ENCODE data around the gene ZPLD1.

The ZPLD1 gene

DNA sequence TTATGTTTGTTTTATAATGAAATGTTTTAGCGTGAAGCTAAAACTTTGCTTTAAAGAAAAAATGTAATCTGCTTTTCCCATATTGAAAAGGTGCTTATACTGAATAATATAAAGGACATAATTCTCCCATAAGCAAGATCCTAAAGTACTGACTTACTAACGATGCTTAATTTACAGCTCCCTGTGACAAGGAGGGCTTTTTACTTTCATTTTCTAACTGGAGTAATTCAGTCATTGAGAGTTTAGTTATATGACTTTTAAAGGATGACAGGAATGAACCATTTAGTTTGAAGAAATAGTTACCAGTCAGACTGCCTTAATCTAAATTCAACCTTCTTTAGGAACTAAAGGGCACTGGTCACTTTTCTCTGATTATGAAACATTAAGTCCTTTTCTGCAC, 19.3 kb upstream of the ZPLD1 start:
- no peaks in the 10 kb centered on the region for H3K9me3 ChIP-seq
- no peak for DNase-seq
- H3K27me3 ChIP-seq = no peaks in the 10 kb centered on the region
- H3K27ac ChIP-seq = peak overlapping the region in 1 of 2 donors; percentile 1
- intact Hi-C loops (cut with DNase I; ENCODE audit: low total_unique reads) = no loop called here
- peak overlapping the region; percentile 18 to 40 for H3K4me3 ChIP-seq
- TF ChIP-seq, protein P1, sequence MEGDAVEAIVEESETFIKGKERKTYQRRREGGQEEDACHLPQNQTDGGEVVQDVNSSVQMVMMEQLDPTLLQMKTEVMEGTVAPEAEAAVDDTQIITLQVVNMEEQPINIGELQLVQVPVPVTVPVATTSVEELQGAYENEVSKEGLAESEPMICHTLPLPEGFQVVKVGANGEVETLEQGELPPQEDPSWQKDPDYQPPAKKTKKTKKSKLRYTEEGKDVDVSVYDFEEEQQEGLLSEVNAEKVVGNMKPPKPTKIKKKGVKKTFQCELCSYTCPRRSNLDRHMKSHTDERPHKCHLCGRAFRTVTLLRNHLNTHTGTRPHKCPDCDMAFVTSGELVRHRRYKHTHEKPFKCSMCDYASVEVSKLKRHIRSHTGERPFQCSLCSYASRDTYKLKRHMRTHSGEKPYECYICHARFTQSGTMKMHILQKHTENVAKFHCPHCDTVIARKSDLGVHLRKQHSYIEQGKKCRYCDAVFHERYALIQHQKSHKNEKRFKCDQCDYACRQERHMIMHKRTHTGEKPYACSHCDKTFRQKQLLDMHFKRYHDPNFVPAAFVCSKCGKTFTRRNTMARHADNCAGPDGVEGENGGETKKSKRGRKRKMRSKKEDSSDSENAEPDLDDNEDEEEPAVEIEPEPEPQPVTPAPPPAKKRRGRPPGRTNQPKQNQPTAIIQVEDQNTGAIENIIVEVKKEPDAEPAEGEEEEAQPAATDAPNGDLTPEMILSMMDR (IDR thresholded peaks at IDR 0.05) = no peak
- H3K36me3 ChIP-seq = no peaks in the 10 kb centered on the region
- H3K4me1 ChIP-seq = peaks cover 0 to 16% (median 4%) of the 10 kb centered on the region in 4 donors

DNA sequence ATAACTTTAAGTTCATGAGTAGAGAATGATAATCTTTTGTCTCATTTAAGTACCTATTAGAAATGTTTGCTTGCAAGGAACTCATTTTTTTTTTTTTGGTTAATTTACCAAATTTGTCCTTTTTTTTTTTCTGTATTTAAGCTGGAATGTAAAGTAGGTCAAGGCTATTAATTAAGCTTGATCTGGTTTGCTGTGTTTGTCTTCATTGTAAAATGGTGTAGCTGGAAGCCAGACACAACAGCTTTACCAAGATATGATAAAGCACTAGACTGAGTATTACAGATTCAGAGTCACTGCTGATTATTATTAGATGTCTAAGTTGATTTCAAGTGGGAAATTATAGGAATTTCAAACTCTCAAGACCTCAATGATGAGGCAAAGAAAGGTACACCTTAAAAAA, 15.0 kb upstream of the ZPLD1 start:
- no peak for DNase-seq
- Histone ChIP-seq H3K36me3 (no peaks in the 10 kb centered on the region), H3K27ac (no peak overlapping the region), H3K27me3 (no peaks in the 10 kb centered on the region), H3K4me1 (peaks cover 0 to 13% (median 4%) of the 10 kb centered on the region in 4 donors), H3K9me3 (no peaks in the 10 kb centered on the region), H3K4me3 (no peak overlapping the region)
- intact Hi-C loops (cut with DNase I; ENCODE audit: low total_unique reads) = no loop called here
- TF ChIP-seq, protein P1 (IDR thresholded peaks at IDR 0.05) = no peak

- TF ChIP-seq, protein P1 (IDR thresholded peaks at IDR 0.05) = no peak
- Histone ChIP-seq H3K36me3 (no peaks in the 10 kb centered on the region), H3K9me3 (no peaks in the 10 kb centered on the region), H3K4me3 (no peak overlapping the region), H3K4me1 (no peaks in the 10 kb centered on the region), H3K27ac (no peak overlapping the region), H3K27me3 (no peaks in the 10 kb centered on the region)
- intact Hi-C loops (cut with DNase I; ENCODE audit: low total_unique reads) = no loop called here
- no peak for DNase-seq
Measured at GRCh38 chr3:102441832-102442231, 7.0 kb downstream of the ZPLD1 start.

DNA sequence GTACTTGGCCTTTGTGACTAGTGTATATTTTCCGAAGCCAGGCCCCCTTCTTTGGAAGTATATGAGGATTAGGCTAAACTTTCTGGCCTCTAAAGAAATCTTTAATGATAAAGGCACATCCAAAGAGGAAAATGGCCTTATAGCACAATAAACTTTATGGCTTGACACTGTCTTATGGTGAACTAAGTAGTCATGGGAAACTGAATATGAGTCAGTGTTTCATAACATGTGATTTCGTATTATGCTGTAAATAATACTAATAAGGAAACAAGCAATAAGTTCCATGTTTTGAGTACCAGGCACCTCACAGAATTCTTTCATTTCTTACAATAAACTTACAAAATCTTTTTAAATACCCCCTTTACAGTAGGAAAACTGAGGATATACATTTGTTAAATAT, 8.2 kb downstream of the ZPLD1 start:
- H3K27me3 ChIP-seq = no peaks in the 10 kb centered on the region
- H3K9me3 ChIP-seq = no peaks in the 10 kb centered on the region
- DNase-seq = no peak
- no peaks in the 10 kb centered on the region for H3K36me3 ChIP-seq
- intact Hi-C loops (cut with DNase I; ENCODE audit: low total_unique reads) = no loop called here
- H3K4me1 ChIP-seq = no peaks in the 10 kb centered on the region
- H3K27ac ChIP-seq = no peak overlapping the region
- TF ChIP-seq, protein P1 (IDR thresholded peaks at IDR 0.05) = no peak
- no peak overlapping the region for H3K4me3 ChIP-seq

DNA sequence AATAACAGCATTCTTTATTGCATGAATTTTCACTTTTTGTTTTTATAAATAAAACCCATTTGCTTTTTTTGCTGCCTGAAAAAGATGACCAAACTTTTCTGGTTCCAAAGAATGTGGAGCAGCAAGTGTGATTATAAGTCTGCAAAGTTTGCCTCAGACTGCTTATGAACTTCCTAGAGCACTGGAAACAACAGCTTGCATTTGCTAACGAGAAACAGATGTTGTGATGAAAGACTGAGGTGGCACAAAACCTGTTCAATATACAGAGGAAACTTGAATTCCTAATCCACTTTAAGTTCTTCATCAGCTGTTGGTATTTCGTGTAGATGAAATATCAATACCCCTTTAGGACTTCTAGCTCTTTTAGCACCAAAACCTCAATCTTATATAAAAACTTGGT, 9.3 kb downstream of the ZPLD1 start:
- H3K4me3 ChIP-seq = no peak overlapping the region
- H3K27ac ChIP-seq = no peak overlapping the region
- intact Hi-C loops (cut with DNase I; ENCODE audit: low total_unique reads) = no loop called here
- no peaks in the 10 kb centered on the region for H3K36me3 ChIP-seq
- H3K9me3 ChIP-seq = no peaks in the 10 kb centered on the region
- H3K27me3 ChIP-seq = no peaks in the 10 kb centered on the region
- DNase-seq = no peak
- H3K4me1 ChIP-seq = no peaks in the 10 kb centered on the region
- TF ChIP-seq, protein P1 (IDR thresholded peaks at IDR 0.05) = no peak

DNA sequence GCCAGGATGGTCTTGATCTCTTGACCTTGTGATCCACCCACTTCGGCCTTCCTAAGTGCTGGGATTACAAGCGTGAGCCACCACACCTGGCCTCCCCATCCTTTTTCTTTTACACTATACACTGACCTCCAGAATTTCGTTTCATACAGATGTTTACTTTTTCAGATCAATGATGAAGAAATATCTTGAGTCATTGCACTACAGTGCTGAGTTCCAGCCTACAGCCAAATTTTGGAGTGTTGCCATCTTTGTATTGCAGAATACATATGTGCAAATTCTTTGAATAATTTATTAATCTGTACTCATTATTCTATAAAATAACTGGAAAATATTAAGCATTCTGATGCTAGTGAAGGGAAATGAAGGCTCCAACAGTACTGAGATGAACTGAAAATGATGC, 12.5 kb downstream of the ZPLD1 start:
- H3K4me1 ChIP-seq = no peaks in the 10 kb centered on the region
- no peak for DNase-seq
- H3K27ac ChIP-seq = no peak overlapping the region
- no peaks in the 10 kb centered on the region for H3K9me3 ChIP-seq
- no peaks in the 10 kb centered on the region for H3K36me3 ChIP-seq
- TF ChIP-seq, protein P1 (IDR thresholded peaks at IDR 0.05) = no peak
- no peak overlapping the region for H3K4me3 ChIP-seq
- no peaks in the 10 kb centered on the region for H3K27me3 ChIP-seq
- intact Hi-C loops (cut with DNase I; ENCODE audit: low total_unique reads) = no loop called here
